ENCODE measurements around the gene PARP1. TPM values are rescaled to one million over a fixed set of nuclear protein-coding genes. Genes with fewer than 3 reads are reported as not detected.

The PARP1 gene
- total and polyA plus RNA-seq, 4 donors: 39.2 to 108 (median 60.3) TPM

- DNase-seq (ENCODE audit: low spot score): no peak
- H3K9me3 ChIP-seq (ENCODE audit: control insufficient read depth in 4 of 4, low read length in 3 of 4): no peaks in the 10 kb centered on the region
- H3K27me3 ChIP-seq (ENCODE audit: control insufficient read depth in 4 of 4, insufficient read depth in 4 of 4, low read length in 3 of 4): no peaks in the 10 kb centered on the region
- H3K27ac ChIP-seq (ENCODE audit: low read depth in 1 of 2, low read length in 2 of 2): no peak overlapping the region
- TF ChIP-seq NR2F2 (IDR thresholded peaks at IDR 0.05) (no peak), ATF3 (IDR thresholded peaks at IDR 0.05) (no peak), CTCF (IDR thresholded peaks at IDR 0.05; ENCODE audit: low read depth, low read length, missing input control) (no peak), YY1 (IDR thresholded peaks at IDR 0.05) (no peak), HNF4A (conservative IDR thresholded peaks at IDR 0.05) (no peak), FOXA2 (IDR thresholded peaks at IDR 0.05) (no peak), GABPA (IDR thresholded peaks at IDR 0.05 in 1 of 2, conservative IDR thresholded peaks at IDR 0.05 in 1 of 2) (no peak), RAD21 (IDR thresholded peaks at IDR 0.05) (no peak), MAX (IDR thresholded peaks at IDR 0.05) (no peak), JUND (IDR thresholded peaks at IDR 0.05) (no peak), ZBTB33 (IDR thresholded peaks at IDR 0.05) (no peak), REST (IDR thresholded peaks at IDR 0.05) (no peak)
- no peak overlapping the region for H3K4me3 ChIP-seq (ENCODE audit: low read depth in 1 of 3, low read length in 3 of 3)
- no peak overlapping the region for H3K9ac ChIP-seq (ENCODE audit: low read depth in 1 of 2, low read length in 2 of 2)
- no peaks in the 10 kb centered on the region for H3K4me1 ChIP-seq (ENCODE audit: control insufficient read depth in 4 of 4, insufficient read depth in 4 of 4, low read length in 3 of 4)
- no peaks in the 10 kb centered on the region for H3K36me3 ChIP-seq (ENCODE audit: control insufficient read depth in 4 of 4, insufficient read depth in 3 of 4, low read depth in 1 of 4, low read length in 3 of 4)
- 77% methylated on average over 5 of the region's 5 CpGs for WGBS
Observed at GRCh38 chr1:226428348-226428747, 20.5 kb upstream of the PARP1 start.

GRCh38 chr1:226427131-226427530 lies 19.2 kb upstream of the PARP1 start:
- Histone ChIP-seq H3K4me1 (ENCODE audit: control insufficient read depth in 4 of 4, insufficient read depth in 4 of 4, low read length in 3 of 4) (no peaks in the 10 kb centered on the region), H3K27me3 (ENCODE audit: control insufficient read depth in 4 of 4, insufficient read depth in 4 of 4, low read length in 3 of 4) (no peaks in the 10 kb centered on the region), H3K9ac (ENCODE audit: low read depth in 1 of 2, low read length in 2 of 2) (no peak overlapping the region), H3K9me3 (ENCODE audit: control insufficient read depth in 4 of 4, low read length in 3 of 4) (no peaks in the 10 kb centered on the region), H3K36me3 (ENCODE audit: control insufficient read depth in 4 of 4, insufficient read depth in 3 of 4, low read depth in 1 of 4, low read length in 3 of 4) (no peaks in the 10 kb centered on the region), H3K4me3 (ENCODE audit: low read depth in 1 of 3, low read length in 3 of 3) (no peak overlapping the region), H3K27ac (ENCODE audit: low read depth in 1 of 2, low read length in 2 of 2) (no peak overlapping the region)
- no peak for DNase-seq (ENCODE audit: low spot score)
- WGBS: over 99% methylated on average over 3 of the region's 3 CpGs
- TF ChIP-seq YY1 (IDR thresholded peaks at IDR 0.05) (no peak), REST (IDR thresholded peaks at IDR 0.05) (no peak), SP1 (IDR thresholded peaks at IDR 0.05) (no peak), RAD21 (IDR thresholded peaks at IDR 0.05) (no peak), RXRA (IDR thresholded peaks at IDR 0.05) (no peak), MAX (IDR thresholded peaks at IDR 0.05) (no peak), CTCF (IDR thresholded peaks at IDR 0.05; ENCODE audit: low read depth, low read length, missing input control) (no peak), EGR1 (IDR thresholded peaks at IDR 0.05; ENCODE audit: low read depth in 2 of 2) (no peak), TAF1 (conservative IDR thresholded peaks at IDR 0.05) (no peak), NR2F2 (IDR thresholded peaks at IDR 0.05) (no peak), JUND (IDR thresholded peaks at IDR 0.05) (no peak), HNF4A (conservative IDR thresholded peaks at IDR 0.05) (no peak), FOXA1 (IDR thresholded peaks at IDR 0.05) (no peak), HNF4G (IDR thresholded peaks at IDR 0.05) (no peak), FOXA2 (IDR thresholded peaks at IDR 0.05) (no peak)

Measured in liver (tissue), 9 donors.